HFFc6 (cell line): ENCODE data around the gene COA7. TPM values are rescaled to one million over a fixed set of nuclear protein-coding genes. Genes with fewer than 3 reads are reported as not detected.

Source experiments
- DNase-seq: peaks from one replicate; pipeline ENCODE4 v3.0.0-alpha.2; 2018
- H3K27ac Mint-ChIP-seq: 2 replicates; pipeline ENCODE4 v1.8.0; 2020; ENCODE audit warnings: mild to moderate bottlenecking, mixed read lengths
- H3K27me3 Mint-ChIP-seq: 2 replicates; pipeline ENCODE4 v1.8.0; 2021; ENCODE audit warnings: mild to moderate bottlenecking, moderate library complexity, mixed read lengths; ENCODE audit not compliant: insufficient read depth
- H3K36me3 Mint-ChIP-seq: 2 replicates; pipeline ENCODE4 v1.8.0; 2021; ENCODE audit warnings: low read depth, mixed read lengths
- H3K4me1 Mint-ChIP-seq: 2 replicates; pipeline ENCODE4 v1.8.0; 2020; ENCODE audit warnings: low read depth, mixed read lengths
- H3K4me3 Mint-ChIP-seq: 2 replicates; pipeline ENCODE4 v1.8.0; 2020; ENCODE audit warnings: mild to moderate bottlenecking, moderate library complexity, mixed read lengths
- H3K9me3 Mint-ChIP-seq: 2 replicates; pipeline ENCODE4 v1.8.0; 2020; ENCODE audit warnings: mild to moderate bottlenecking, mixed read lengths
- CTCF ChIP-seq: fragments of 200-600 bp; sonication (generic); IDR thresholded peaks from 2 replicates; pipeline ENCODE4 v1.5.0; 2021; ENCODE audit warnings: antibody characterized with exemption, mild to moderate bottlenecking
- total RNA-seq, 6 experiments: library from RNA; stranded (reverse); fragmentation: NEBNext Ultra II Directional; extraction: Animal tissue kit (Norgen Biotek cat#: 25700); gene quantifications; 2 replicates in 1 of 6; 3 replicates in 5 of 6; pipeline ENCODE4 v1.2.3, GENCODE V29; 2021

COA7 gene
- total RNA-seq, 6 experiments from 2014 or later = 17.8 to 25.8 (median 20.1) TPM

- no peak for DNase-seq
- H3K27ac Mint-ChIP-seq = no peak overlapping the region
- H3K27me3 Mint-ChIP-seq = peaks cover 27% of the 10 kb centered on the region
- H3K4me3 Mint-ChIP-seq = no peak overlapping the region
- no peak for TF ChIP-seq CTCF
- H3K4me1 Mint-ChIP-seq = peaks cover 13% of the 10 kb centered on the region
- no peaks in the 10 kb centered on the region for H3K36me3 Mint-ChIP-seq
- H3K9me3 Mint-ChIP-seq = no peaks in the 10 kb centered on the region
Measured at GRCh38 chr1:52637946-52638345, 60.2 kb downstream of the COA7 start.

- peaks cover 13% of the 10 kb centered on the region for H3K4me1 Mint-ChIP-seq
- no peak for DNase-seq
- no peaks in the 10 kb centered on the region for H3K9me3 Mint-ChIP-seq
- peaks cover 32% of the 10 kb centered on the region for H3K27me3 Mint-ChIP-seq
- no peak overlapping the region for H3K27ac Mint-ChIP-seq
- no peak for TF ChIP-seq CTCF
- H3K4me3 Mint-ChIP-seq = no peak overlapping the region
- H3K36me3 Mint-ChIP-seq = no peaks in the 10 kb centered on the region
Measured at GRCh38 chr1:52636721-52637695, 61.1 kb downstream of the COA7 start.

- peaks cover 13% of the 10 kb centered on the region for H3K4me1 Mint-ChIP-seq
- H3K9me3 Mint-ChIP-seq = no peaks in the 10 kb centered on the region
- H3K36me3 Mint-ChIP-seq = no peaks in the 10 kb centered on the region
- DNase-seq = no peak
- H3K27ac Mint-ChIP-seq = no peak overlapping the region
- TF ChIP-seq CTCF = no peak
- peaks cover 35% of the 10 kb centered on the region for H3K27me3 Mint-ChIP-seq
- no peak overlapping the region for H3K4me3 Mint-ChIP-seq
Measured at GRCh38 chr1:52635321-52636089, 62.6 kb downstream of the COA7 start.

Other genes with a start within 250 kb of the COA7 start
- gene TUT4, start 145.3 kb downstream of the COA7 start, total RNA-seq = 10 to 100 TPM; 24.1 to 32.0 (median 27.2) TPM
- 10 to 100 TPM; 15.5 to 24.6 (median 18.6) TPM for gene GPX7, start 96.0 kb downstream of the COA7 start, total RNA-seq
- gene SHISAL2A, start 65.2 kb downstream of the COA7 start, total RNA-seq = not detected
- gene ZYG11B, start 28.1 kb upstream of the COA7 start, total RNA-seq = 10 to 100 TPM; 23.5 to 31.3 (median 28.4) TPM
- gene ZYG11A, start 144.4 kb upstream of the COA7 start, total RNA-seq = 1 to 10 TPM in 1 of 6 experiments, under 1 TPM in 5; 0.26 to 1.0 (median 0.67) TPM
- 10 to 100 TPM; 12.2 to 28.1 (median 23.6) TPM for gene ECHDC2, start 223.4 kb upstream of the COA7 start, total RNA-seq
- 100 to 1,000 TPM; 122 to 159 (median 156) TPM for gene SCP2, start 228.9 kb upstream of the COA7 start, total RNA-seq